OCI-LY1 (cell line): Measurements from ENCODE around the gene PDE9A.

Experiments
- CTCF ChIP-seq: fragments of 200-600 bp; sonication (generic), shearing (Covaris generic); IDR thresholded peaks from 2 replicates; pipeline ENCODE4 v1.5.1; 2017; ENCODE audit warnings: mild to moderate bottlenecking, antibody characterized with exemption, low read length, moderate library complexity, mixed read lengths
- EZH2 ChIP-seq: fragments of 200-600 bp; sonication (generic), shearing (Covaris generic); IDR thresholded peaks from 2 replicates; pipeline ENCODE4 v1.8.0; 2017; ENCODE audit warnings: borderline replicate concordance, mixed run types, mild to moderate bottlenecking, antibody characterized with exemption, low read length, moderate library complexity, mixed read lengths

GRCh38 chr21:42745511-42746239 lies 92.3 kb downstream of the PDE9A start:
- TF ChIP-seq CTCF (no peak), EZH2 (no peak)
